GM12878 (cell line): ENCODE results near the gene FZD2. TPM values are rescaled to one million over a fixed set of nuclear protein-coding genes. Genes with fewer than 3 reads are reported as not detected.

ENCODE experiments used
- ATAC-seq: fragments of 200-7000 bp; cut with Tn5 transposase; 3 replicates; pipeline ENCODE4 v1.9.1; 2020; ENCODE audit warnings: mild to moderate bottlenecking, moderate library complexity
- BruUV-seq: library from RNA; stranded (reverse); fragments of 400-500 nt; replicated peaks from 2 replicates; lab custom pipeline; 2021; lab: Mats Ljungman, UMichigan
- CTCF ChIA-PET: fragments of 300-600 bp; sonication (Branson Sonifier 250); formaldehyde crosslinking; extraction: SDS; loops from one replicate; lab custom pipeline; 2021; ENCODE audit warnings: inconsistent platforms; lab: Yijun Ruan, JAX
- POLR2A ChIA-PET: fragments of 350-600 bp; formaldehyde crosslinking; extraction: SDS; loops from one replicate; lab custom pipeline; 2021; ENCODE audit warnings: inconsistent platforms; lab: Charles Lee
- RAD21 ChIA-PET: fragments of 300-600 bp; sonication (Branson Sonifier 250); formaldehyde crosslinking; loops from one replicate; lab custom pipeline; 2023; ENCODE audit warnings: antibody characterized with exemption; ENCODE audit not compliant: unreplicated experiment; lab: Charles Lee
- SMC1A ChIA-PET: fragments of 300-600 bp; sonication (Branson Sonifier 250); formaldehyde crosslinking; loops from one replicate; lab custom pipeline; 2023; ENCODE audit not compliant: unreplicated experiment, uncharacterized antibody; lab: Charles Lee
- DNase-seq: peaks from one replicate; pipeline ENCODE4 v3.0.0-alpha.2; 2011; ENCODE audit warnings: low read depth, low spot score
- FAIRE-seq: peaks from 3 replicates; lab custom pipeline; 2011; peaks lifted over from hg19 to GRCh38; lab: Jason Lieb, UNC
- H2AFZ ChIP-seq: 2 replicates; pipeline ENCODE4 v1.6.0; 2011; ENCODE audit warnings: low read depth, low read length, control low read depth; ENCODE audit not compliant: control insufficient read depth
- H3K27ac ChIP-seq: 2 replicates; pipeline ENCODE4 v1.5.1; 2011; ENCODE audit warnings: control low read depth; ENCODE audit not compliant: control insufficient read depth, insufficient read depth
- H3K27me3 ChIP-seq, 2 experiments: replicated peaks in 1 of 2; 2 replicates each; pipeline versions ENCODE4 v1.6.0 to v1.6.1; 2011; ENCODE audit warnings: low read length in 1 of 2; ENCODE audit not compliant: control insufficient read depth in 2 of 2, insufficient read depth in 2 of 2
- H3K36me3 ChIP-seq, 2 experiments: 2 replicates each; pipeline ENCODE4 v1.5.1; 2011; ENCODE audit warnings: low read length in 1 of 2; ENCODE audit not compliant: control insufficient read depth in 2 of 2, insufficient read depth in 2 of 2
- H3K4me1 ChIP-seq: 2 replicates; pipeline ENCODE4 v1.6.1; 2011; ENCODE audit warnings: mild to moderate bottlenecking, low read length, moderate library complexity, mixed read lengths; ENCODE audit not compliant: control insufficient read depth, insufficient read depth
- H3K4me2 ChIP-seq: 2 replicates; pipeline ENCODE4 v1.6.0; 2011; ENCODE audit warnings: control low read depth; ENCODE audit not compliant: control insufficient read depth, insufficient read depth
- H3K4me3 ChIP-seq: fragments of 200-600 bp; sonication (generic); 2 replicates; pipeline ENCODE4 v1.5.1; 2016
- H3K79me2 ChIP-seq: 2 replicates; pipeline ENCODE4 v1.6.0; 2011; ENCODE audit warnings: low read length; ENCODE audit not compliant: control insufficient read depth, insufficient read depth
- H3K9ac ChIP-seq: 2 replicates; pipeline ENCODE4 v1.8.0; 2011; ENCODE audit warnings: low read length, control low read depth, mixed read lengths; ENCODE audit not compliant: control insufficient read depth, insufficient read depth
- H3K9me3 ChIP-seq: replicated peaks from 3 replicates; pipeline ENCODE4 v1.5.1; 2011; ENCODE audit warnings: mild to moderate bottlenecking, low read length; ENCODE audit not compliant: control insufficient read depth, insufficient read depth
- H4K20me1 ChIP-seq: 2 replicates; pipeline ENCODE4 v1.6.0; 2011; ENCODE audit not compliant: control insufficient read depth, insufficient read depth
- EP300 ChIP-seq, 2 experiments: fragments of 150-350 bp in 1 of 2; IDR thresholded peaks; 2 replicates each; pipeline ENCODE4 v1.6.1; 2011 to 2012; ENCODE audit warnings: low read depth in 2 of 2, low read length in 2 of 2, borderline replicate concordance in 1 of 2, improper control_type of control experiment in 1 of 2, inconsistent platforms in 1 of 2; ENCODE audit not compliant: control insufficient read depth in 1 of 2
- RBBP5 ChIP-seq: fragments of 200-600 bp; sonication (generic); conservative IDR thresholded peaks from 2 replicates; pipeline ENCODE4 v1.6.1; 2016
- RELB ChIP-seq: fragments of 450-650 bp; IDR thresholded peaks from 2 replicates; pipeline ENCODE4 v1.6.1; 2017; ENCODE audit warnings: low read depth, mild to moderate bottlenecking, moderate library complexity
- SP1 ChIP-seq: IDR thresholded peaks from one replicate; pipeline ENCODE4 v1.6.1; 2011; ENCODE audit warnings: low read depth, low read length
- SPI1 ChIP-seq: IDR thresholded peaks from 2 replicates; pipeline ENCODE4 v1.6.1; 2011; ENCODE audit warnings: low read depth, mild to moderate bottlenecking, low read length, moderate library complexity, borderline replicate concordance; ENCODE audit not compliant: insufficient read depth
- TAF1 ChIP-seq: IDR thresholded peaks from 2 replicates; pipeline ENCODE4 v1.6.1; 2011; ENCODE audit warnings: mild to moderate bottlenecking, low read depth, low read length, borderline replicate concordance
- ZBTB33 ChIP-seq: fragments of 450-650 bp; IDR thresholded peaks from 2 replicates; pipeline ENCODE4 v1.6.1; 2017; ENCODE audit warnings: mild to moderate bottlenecking
- WGBS: methylation state at CpG from one replicate; pipeline ENCODE4 v1.1.6; 2016; ENCODE audit warnings: low lambda C conversion rate; ENCODE audit not compliant: insufficient replicate concordance, insufficient coverage; ENCODE audit errors: missing lambda C conversion rate; 5-methylcytosine and 5-hydroxymethylcytosine counted together
- in situ Hi-C: fragments of 300-500 bp; cut with MboI; formaldehyde crosslinking; loops from 9 replicates; pipeline ENCODE4 v1.14.3; 2018; ENCODE audit warnings: mixed read lengths
- intact Hi-C: fragments of 100-400 bp; cut with micrococcal nuclease; formaldehyde crosslinking; loops from one replicate; pipeline ENCODE4 v1.14.2; 2022; ENCODE audit not compliant: unreplicated experiment
- polyA plus RNA-seq, 11 experiments: library from polyadenylated mRNA; depleted of rRNA in 4 of 11; unstranded in 6 of 11; stranded (reverse) in 5 of 11; fragments of >200 nt; fragmentation: Nextera tagmentation in 4 of 11; fragmentation: Illumina TruSeq in 1 of 11; extraction: Ambion mirVana in 4 of 11; extraction: Trizol in 1 of 11; gene quantifications; 1 replicate in 1 of 11; 2 replicates in 10 of 11; pipeline versions ENCODE4 v1.2.1 to v1.2.3, GENCODE V29; 2011 to 2016; ENCODE audit warnings: inconsistent platforms in 2 of 11, missing spikeins in 2 of 11, low read depth in 1 of 11
- total RNA-seq, 4 experiments: library from RNA; depleted of rRNA in 3 of 4; stranded (reverse); fragments of >200 nt in 3 of 4; fragmentation: Illumina TruSeq in 1 of 4; extraction: Trizol in 1 of 4; gene quantifications; 2 replicates each; pipeline versions ENCODE4 v1.2.1 to v1.2.3, GENCODE V29; 2013 to 2021

FZD2 gene
- total and polyA plus RNA-seq, 10 of the 15 experiments (the other 5 are each of a cell fraction or from before 2014, with no cell fraction given), result 0.09 to 4.2 (median 0.63) TPM; not detected in 1

- Histone ChIP-seq H2AFZ (peak overlapping the region; percentile 93), H4K20me1 (no peaks in the 10 kb centered on the region), H3K4me3 (peak overlapping the region; percentile 82), H3K4me2 (peak overlapping the region; percentile 88), H3K36me3 (no peaks in the 10 kb centered on the region), H3K9ac (peak overlapping the region; percentile 75), H3K4me1 (no peaks in the 10 kb centered on the region), H3K9me3 (no peaks in the 10 kb centered on the region; the same call in 2 of the 3 replicates), H3K27ac (peak overlapping the region; percentile 59), H3K79me2 (no peaks in the 10 kb centered on the region), H3K27me3 (peaks cover 3 to 10% of the 10 kb centered on the region in 2 experiments)
- POLR2A ChIA-PET, result interaction anchor here (1.3 kb wide), 1 partner anchor 211 kb away, joined by 4 read pairs; the partner anchor contains the start of gene GRN
- CTCF ChIA-PET, result interaction anchor here (0.7 to 1.7 kb wide), 3 partner anchors 22 to 1162 kb away, joined by 3 to 8 read pairs (median 8); no protein-coding TSS in a partner anchor
- in situ Hi-C loops (no loop called here), intact Hi-C loops (loop anchor here (5.0 kb wide), 1 partner anchor 71 kb away; no protein-coding TSS in a partner anchor)
- RAD21 ChIA-PET, result interaction anchor here (1.0 to 1.2 kb wide), 2 partner anchors 13 to 23 kb away, joined by 3 to 4 read pairs; no protein-coding TSS in a partner anchor
- SMC1A ChIA-PET, result interaction anchor here (0.6 to 1.6 kb wide), 4 partner anchors 23 to 787 kb away, joined by 3 to 4 read pairs (median 3); partner anchors contain the start of gene DBF4B
- peak; percentile 87 for ATAC-seq
- WGBS, result under 1% methylated on average over 28 of the region's 28 CpGs
- BruUV-seq, result no TSS peak
- DNase-seq, result peak; percentile 30
- FAIRE-seq, result peak; percentile 83
- TF ChIP-seq SP1 (peak; percentile 5), ZBTB33 (0 out of 2 replicates have a peak, but pooled peaks have one; percentile 50), TAF1 (0 out of 2 replicates have a peak, but pooled peaks have one; percentile 25), SPI1 (peak; percentile 54; the same call in 1 of the 2 replicates), RBBP5 (no peak), EP300 (IDR thresholded peaks at IDR 0.05; ENCODE audit: borderline replicate concordance in 1 of 2, control insufficient read depth in 1 of 2, low read depth in 2 of 2, low read length in 2 of 2) (no peak), RELB (peak; percentile 90)
Observed at GRCh38 chr17:44556166-44556831, 985 bp upstream of the FZD2 start.
